ENCODE measurements around the gene POU5F1. TPM values are rescaled to one million over a fixed set of nuclear protein-coding genes. Genes with fewer than 3 reads are reported as not detected.
A peak's percentile ranks its signal among the peaks of the same experiment; 100 is the strongest.
"Not testable (repeated sequence)": the region's sequence is repeated elsewhere in the genome, so short reads cannot be mapped to it uniquely, and the experiment has no call there.

Gene POU5F1
- total RNA-seq, 2 donors from 2014 or later, result 4.9 to 37.6 TPM

DNA sequence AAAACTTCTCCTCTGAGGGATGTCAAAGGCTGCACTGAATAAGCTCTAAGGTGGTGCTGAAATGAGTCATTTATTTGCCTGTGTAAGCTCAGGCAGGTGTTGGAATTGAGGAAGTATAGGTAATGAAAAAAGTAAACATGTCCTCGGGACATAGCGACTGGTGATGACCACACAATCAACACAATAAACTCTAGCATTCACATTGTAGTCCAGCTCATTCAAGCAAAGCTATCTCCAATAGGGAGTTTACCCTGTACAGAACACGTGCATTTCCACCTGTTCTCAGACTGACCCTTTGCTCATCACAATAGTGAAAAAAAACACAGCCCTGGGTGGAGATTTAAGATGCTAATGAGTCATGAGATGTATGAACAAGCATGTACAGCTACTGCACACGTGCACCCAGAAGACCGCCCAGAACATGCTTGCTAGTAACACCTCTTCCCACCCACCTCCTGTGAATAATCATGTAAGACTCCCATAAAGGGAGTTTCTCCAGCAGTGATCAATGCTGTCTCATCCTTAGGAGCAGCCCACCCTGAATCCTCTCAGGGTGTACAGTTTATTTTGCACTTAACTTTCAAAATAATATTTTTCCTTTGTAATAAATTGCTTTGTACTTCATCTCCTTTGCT, 33.0 kb upstream of the POU5F1 start:
- H3K36me3 ChIP-seq (replicated peaks in 1 of 2; ENCODE audit: insufficient read depth in 1 of 2, low read depth in 2 of 2), result no peaks in the 10 kb centered on the region
- TF ChIP-seq, protein P1, sequence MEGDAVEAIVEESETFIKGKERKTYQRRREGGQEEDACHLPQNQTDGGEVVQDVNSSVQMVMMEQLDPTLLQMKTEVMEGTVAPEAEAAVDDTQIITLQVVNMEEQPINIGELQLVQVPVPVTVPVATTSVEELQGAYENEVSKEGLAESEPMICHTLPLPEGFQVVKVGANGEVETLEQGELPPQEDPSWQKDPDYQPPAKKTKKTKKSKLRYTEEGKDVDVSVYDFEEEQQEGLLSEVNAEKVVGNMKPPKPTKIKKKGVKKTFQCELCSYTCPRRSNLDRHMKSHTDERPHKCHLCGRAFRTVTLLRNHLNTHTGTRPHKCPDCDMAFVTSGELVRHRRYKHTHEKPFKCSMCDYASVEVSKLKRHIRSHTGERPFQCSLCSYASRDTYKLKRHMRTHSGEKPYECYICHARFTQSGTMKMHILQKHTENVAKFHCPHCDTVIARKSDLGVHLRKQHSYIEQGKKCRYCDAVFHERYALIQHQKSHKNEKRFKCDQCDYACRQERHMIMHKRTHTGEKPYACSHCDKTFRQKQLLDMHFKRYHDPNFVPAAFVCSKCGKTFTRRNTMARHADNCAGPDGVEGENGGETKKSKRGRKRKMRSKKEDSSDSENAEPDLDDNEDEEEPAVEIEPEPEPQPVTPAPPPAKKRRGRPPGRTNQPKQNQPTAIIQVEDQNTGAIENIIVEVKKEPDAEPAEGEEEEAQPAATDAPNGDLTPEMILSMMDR (IDR thresholded peaks at IDR 0.05), result peak in 1 of 7 experiments; percentile 6
- peak in 2 of 3 donors; percentile 22 to 32 for TF ChIP-seq POLR2A (IDR thresholded peaks at IDR 0.05)
- ATAC-seq (peak; percentile 88), DNase-seq (peak; percentile 14 to 59 (median 43))
- H3K27ac ChIP-seq, result peak overlapping the region; percentile 75 to 93 (median 91)
- intact Hi-C loops (cut with DNase I), result no loop called here
- 15 to 20% methylated on average over 5 of the region's 5 CpGs for WGBS, 2 donors
- H3K9me3 ChIP-seq, result no peaks in the 10 kb centered on the region
- H3K4me1 ChIP-seq, result peaks cover 60% of the 10 kb centered on the region
- no peaks in the 10 kb centered on the region for H3K27me3 ChIP-seq
- no peak overlapping the region for H3K4me3 ChIP-seq

DNA sequence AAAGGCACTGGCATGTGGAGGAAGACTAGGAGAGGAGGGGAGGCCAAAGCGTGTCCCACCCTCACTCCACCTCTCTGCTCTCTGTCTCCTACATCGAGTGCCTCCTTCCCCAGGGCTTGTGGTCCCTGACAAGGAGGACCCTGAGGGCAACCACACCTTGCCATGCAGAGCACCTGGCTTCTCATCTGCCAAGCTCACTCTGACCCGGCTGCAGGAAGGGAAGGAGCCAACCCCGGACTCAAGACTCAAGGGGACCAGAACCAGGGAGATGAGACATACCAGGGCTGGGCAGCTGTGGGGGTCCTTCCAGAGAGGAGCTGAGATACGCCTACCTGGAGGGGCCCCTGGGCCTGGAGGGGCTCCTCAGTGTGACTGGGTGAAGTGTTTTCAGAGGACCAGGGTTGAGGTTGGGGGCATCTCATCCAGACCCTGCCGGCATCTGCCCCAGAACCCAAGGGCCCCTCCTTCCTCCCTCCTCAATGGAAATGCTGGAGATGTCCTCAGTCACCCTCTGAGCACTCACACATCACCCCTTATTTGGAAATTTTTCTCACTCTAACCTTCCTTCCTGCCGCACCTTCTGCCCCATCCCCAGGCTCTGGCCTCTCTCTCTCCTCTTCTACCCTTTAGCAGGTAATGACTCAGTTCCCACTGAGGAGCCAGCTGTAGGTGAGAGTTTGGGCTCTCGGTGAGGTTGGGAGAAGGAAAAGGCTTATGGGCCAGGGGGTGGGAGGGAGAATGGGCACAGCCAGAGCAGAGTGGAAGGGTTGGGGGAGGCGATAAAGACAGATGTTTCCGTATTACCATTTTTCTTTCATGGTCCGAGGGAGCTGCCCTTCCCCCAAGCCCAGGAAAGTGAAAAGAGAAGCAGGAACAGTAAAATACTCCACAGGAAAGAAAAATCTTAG, 32.0 kb upstream of the POU5F1 start:
- 45 to 60% methylated on average over 10 to 11 of the region's 11 CpGs for WGBS, 2 donors
- Histone ChIP-seq H3K27ac (peak overlapping the region; percentile 53 to 92 (median 82)), H3K9me3 (no peaks in the 10 kb centered on the region), H3K27me3 (no peaks in the 10 kb centered on the region), H3K4me3 (no peak overlapping the region), H3K36me3 (replicated peaks in 1 of 2; ENCODE audit: insufficient read depth in 1 of 2, low read depth in 2 of 2) (no peaks in the 10 kb centered on the region), H3K4me1 (peaks cover 51% of the 10 kb centered on the region)
- ATAC-seq (no peak), DNase-seq (no peak)
- intact Hi-C loops (cut with DNase I), result no loop called here
- TF ChIP-seq, protein P1 (IDR thresholded peaks at IDR 0.05), result no peak

DNA sequence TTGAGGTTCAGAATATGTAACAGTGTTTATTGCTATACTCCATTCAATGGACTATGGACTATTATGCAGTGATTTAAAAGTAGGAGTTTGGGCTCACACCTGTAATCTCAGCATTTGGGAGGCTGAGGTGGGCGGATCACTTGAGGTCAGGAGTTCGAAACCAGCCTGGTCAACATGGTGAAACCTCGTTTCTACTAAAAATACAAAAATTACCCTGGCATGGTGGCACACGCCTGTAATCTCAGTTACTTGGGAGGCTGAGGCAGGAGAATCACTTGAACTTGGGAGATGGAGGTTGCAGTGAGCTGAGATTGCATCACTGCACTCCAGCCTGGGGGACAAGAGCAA, 28.6 kb upstream of the POU5F1 start:
- peaks cover 47% of the 10 kb centered on the region for H3K4me1 ChIP-seq
- WGBS, 2 donors, result 91 to 97% methylated on average over 4 of the region's 4 CpGs
- not testable (repeated sequence) for H3K27me3 ChIP-seq; H3K4me3 ChIP-seq; ATAC-seq; H3K9me3 ChIP-seq; DNase-seq; H3K36me3 ChIP-seq (replicated peaks in 1 of 2; ENCODE audit: insufficient read depth in 1 of 2, low read depth in 2 of 2)
- intact Hi-C loops (cut with DNase I), result loop anchor here (5.0 kb wide), 1 partner anchor 168 kb away; no protein-coding TSS in a partner anchor
- peak overlapping the region in 2 of 4 donors; percentile 94 to 98 for H3K27ac ChIP-seq

- intact Hi-C loops (cut with DNase I), result loop anchor here (5.0 kb wide), 1 partner anchor 170 kb away; no protein-coding TSS in a partner anchor
- H3K4me1 ChIP-seq, result peaks cover 37% of the 10 kb centered on the region
- no peaks in the 10 kb centered on the region for H3K9me3 ChIP-seq
- ATAC-seq (peak; percentile 90), DNase-seq (peak; percentile 92 to 95 (median 94))
- H3K27me3 ChIP-seq, result no peaks in the 10 kb centered on the region
- H3K4me3 ChIP-seq, result peak overlapping the region; percentile 62 to 65
- H3K36me3 ChIP-seq (replicated peaks in 1 of 2; ENCODE audit: insufficient read depth in 1 of 2, low read depth in 2 of 2), result no peaks in the 10 kb centered on the region
- TF ChIP-seq, protein P1 (IDR thresholded peaks at IDR 0.05), result peak in 3 of 7 experiments; percentile 6 to 11 (median 9)
- TF ChIP-seq POLR2A (IDR thresholded peaks at IDR 0.05), result peak; percentile 65 to 94 (median 92)
- whole genome bisulfite sequencing, 2 donors, result 0% methylated on average over 9 to 45 of the region's 45 CpGs
- peak overlapping the region; percentile 85 to 99 (median 96) for H3K27ac ChIP-seq
These were observed 27.2 kb upstream of the POU5F1 start for GRCh38 chr6:31197559-31198305.
